Ascending aorta (tissue), 2 donors: ENCODE measurements around the gene PITPNM3. TPM values are rescaled to one million over a fixed set of nuclear protein-coding genes. Genes with fewer than 3 reads are reported as not detected.

Experiments
- DNase-seq, 2 donors: peaks; one replicate each; pipeline ENCODE4 v3.0.0-alpha.2; 2019; ENCODE audit warnings: low spot score in 2 of 2
- H3K27ac ChIP-seq, 2 donors: fragments of 200-600 bp; sonication (generic); one replicate each; pipeline ENCODE4 v1.5.1; 2016 to 2017; ENCODE audit warnings: mild to moderate bottlenecking in 1 of 2
- H3K27me3 ChIP-seq: fragments of 200-600 bp; sonication (generic); one replicate; pipeline ENCODE4 v1.5.1; 2017
- H3K36me3 ChIP-seq, 2 donors: fragments of 200-600 bp; sonication (generic); one replicate each; pipeline ENCODE4 v1.5.1; 2016
- H3K4me1 ChIP-seq, 2 donors: fragments of 200-600 bp; sonication (generic); one replicate each; pipeline ENCODE4 v1.5.1; 2016 to 2017; ENCODE audit warnings: mild to moderate bottlenecking in 1 of 2
- H3K4me3 ChIP-seq, 2 donors: fragments of 200-600 bp; sonication (generic); one replicate each; pipeline ENCODE4 v1.5.1; 2016 to 2017; ENCODE audit warnings: mild to moderate bottlenecking in 1 of 2
- H3K9me3 ChIP-seq, 2 donors: fragments of 200-600 bp; sonication (generic); one replicate each; pipeline ENCODE4 v1.5.1; 2016
- intact Hi-C: fragments of 100-400 bp; cut with DNase I; formaldehyde crosslinking; loops from one replicate; pipeline ENCODE4 v1.15.1; 2023
- total RNA-seq: library from RNA; depleted of rRNA; stranded (reverse); fragments of >200 nt; gene quantifications from one replicate; pipeline ENCODE4 v1.1.0, GENCODE V29; 2016
- TF ChIP-seq, protein P1 (sequence below), 3 experiments: fragments of 200-600 bp in 2 of 3; fragments of 450-650 bp in 1 of 3; sonication (generic) in 2 of 3; IDR thresholded peaks; one replicate each; pipeline ENCODE4 v1.5.1; 2016 to 2019; ENCODE audit warnings: antibody characterized with exemption in 3 of 3, mild to moderate bottlenecking in 1 of 3, moderate library complexity in 1 of 3

PITPNM3 gene
- total RNA-seq, 1 donor from 2014 or later, result 10.4 TPM

DNA sequence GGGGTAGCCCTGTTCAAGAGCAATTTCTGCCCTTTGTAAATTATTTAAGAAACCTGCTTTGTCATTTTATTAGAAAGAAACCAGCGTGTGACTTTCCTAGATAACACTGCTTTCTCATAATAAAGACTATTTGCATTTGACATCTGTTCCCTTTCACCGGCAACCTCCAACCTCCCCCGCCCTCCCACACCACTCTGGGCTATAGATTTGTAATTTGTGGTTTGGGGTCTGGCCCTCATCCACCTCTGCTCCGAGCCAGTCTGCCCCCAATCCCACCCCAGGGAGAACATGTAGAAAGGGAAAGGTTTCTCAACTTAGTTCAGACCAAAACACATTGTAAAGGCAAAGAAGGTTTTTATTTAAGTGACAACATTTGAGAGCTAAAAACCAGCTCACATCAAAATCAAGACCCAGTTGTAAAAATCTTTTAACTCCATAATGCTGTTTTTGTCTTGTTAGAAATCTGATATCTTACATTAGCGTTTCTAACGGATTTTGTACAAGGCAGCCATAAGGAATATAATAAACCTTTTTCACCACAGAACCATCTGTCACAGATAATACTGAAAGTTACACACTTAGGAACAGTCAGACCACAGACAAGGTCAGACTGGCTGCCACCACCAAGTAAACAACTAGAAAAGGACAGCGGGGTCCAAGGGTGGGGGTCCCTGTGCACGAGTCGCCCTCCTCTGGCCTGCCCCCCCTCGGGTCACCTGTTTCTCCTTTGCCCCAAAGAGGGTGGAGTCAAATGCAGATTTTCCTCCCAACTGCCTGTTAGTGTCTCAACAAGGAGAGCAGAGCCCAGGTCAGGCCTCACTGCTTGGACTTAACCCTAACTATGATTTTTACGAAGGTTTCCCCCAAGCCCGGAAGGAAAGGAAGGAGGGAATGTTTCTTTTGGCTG, 105.2 kb downstream of the PITPNM3 start:
- TF ChIP-seq, protein P1, sequence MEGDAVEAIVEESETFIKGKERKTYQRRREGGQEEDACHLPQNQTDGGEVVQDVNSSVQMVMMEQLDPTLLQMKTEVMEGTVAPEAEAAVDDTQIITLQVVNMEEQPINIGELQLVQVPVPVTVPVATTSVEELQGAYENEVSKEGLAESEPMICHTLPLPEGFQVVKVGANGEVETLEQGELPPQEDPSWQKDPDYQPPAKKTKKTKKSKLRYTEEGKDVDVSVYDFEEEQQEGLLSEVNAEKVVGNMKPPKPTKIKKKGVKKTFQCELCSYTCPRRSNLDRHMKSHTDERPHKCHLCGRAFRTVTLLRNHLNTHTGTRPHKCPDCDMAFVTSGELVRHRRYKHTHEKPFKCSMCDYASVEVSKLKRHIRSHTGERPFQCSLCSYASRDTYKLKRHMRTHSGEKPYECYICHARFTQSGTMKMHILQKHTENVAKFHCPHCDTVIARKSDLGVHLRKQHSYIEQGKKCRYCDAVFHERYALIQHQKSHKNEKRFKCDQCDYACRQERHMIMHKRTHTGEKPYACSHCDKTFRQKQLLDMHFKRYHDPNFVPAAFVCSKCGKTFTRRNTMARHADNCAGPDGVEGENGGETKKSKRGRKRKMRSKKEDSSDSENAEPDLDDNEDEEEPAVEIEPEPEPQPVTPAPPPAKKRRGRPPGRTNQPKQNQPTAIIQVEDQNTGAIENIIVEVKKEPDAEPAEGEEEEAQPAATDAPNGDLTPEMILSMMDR (IDR thresholded peaks at IDR 0.05), result no peak
- H3K27ac ChIP-seq, result no peak overlapping the region
- H3K4me3 ChIP-seq, result no peak overlapping the region
- H3K9me3 ChIP-seq, result no peaks in the 10 kb centered on the region
- H3K36me3 ChIP-seq, result no peaks in the 10 kb centered on the region
- DNase-seq, result no peak
- H3K4me1 ChIP-seq, result peaks cover 0 to 2% of the 10 kb centered on the region in 2 donors
- H3K27me3 ChIP-seq, result peaks cover 7% of the 10 kb centered on the region
- intact Hi-C loops, result no loop called here

- H3K27ac ChIP-seq, result no peak overlapping the region
- H3K4me1 ChIP-seq, result no peaks in the 10 kb centered on the region
- intact Hi-C loops, result loop anchor here (10.0 kb wide), 2 partner anchors 565 to 965 kb away; partner anchors contain the start of genes DERL2, MIS12 and RNASEK
- DNase-seq, result no peak
- H3K4me3 ChIP-seq, result no peak overlapping the region
- no peaks in the 10 kb centered on the region for H3K9me3 ChIP-seq
- H3K36me3 ChIP-seq, result no peaks in the 10 kb centered on the region
- TF ChIP-seq, protein P1 (IDR thresholded peaks at IDR 0.05), result no peak
- H3K27me3 ChIP-seq, result no peaks in the 10 kb centered on the region
These were observed 107.0 kb downstream of the PITPNM3 start for GRCh38 chr17:6449307-6449706.

DNA sequence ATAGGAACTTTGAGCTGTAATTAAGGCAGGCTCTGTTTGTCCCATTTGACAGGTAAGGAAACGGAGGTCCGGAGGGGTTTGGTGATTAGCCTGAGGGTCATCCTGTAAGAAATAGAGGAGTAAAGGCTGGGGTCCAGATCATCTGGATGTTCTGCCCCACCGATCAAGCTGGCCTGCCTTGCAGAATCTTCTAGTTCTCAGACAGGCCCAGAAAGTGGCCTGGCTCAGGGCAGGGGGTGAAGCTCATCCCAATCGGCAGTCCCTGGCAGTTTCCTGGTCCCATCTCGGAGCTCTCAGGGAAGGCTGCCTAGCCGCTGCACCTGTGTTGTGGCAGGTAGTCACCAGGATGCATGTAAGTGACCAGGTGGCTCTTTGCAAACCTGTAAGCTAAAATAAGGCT, 107.9 kb downstream of the PITPNM3 start:
- intact Hi-C loops, result loop anchor here (10.0 kb wide), 2 partner anchors 566 to 964 kb away; partner anchors contain the start of genes DERL2, MIS12 and RNASEK
- H3K4me3 ChIP-seq, result no peak overlapping the region

DNA sequence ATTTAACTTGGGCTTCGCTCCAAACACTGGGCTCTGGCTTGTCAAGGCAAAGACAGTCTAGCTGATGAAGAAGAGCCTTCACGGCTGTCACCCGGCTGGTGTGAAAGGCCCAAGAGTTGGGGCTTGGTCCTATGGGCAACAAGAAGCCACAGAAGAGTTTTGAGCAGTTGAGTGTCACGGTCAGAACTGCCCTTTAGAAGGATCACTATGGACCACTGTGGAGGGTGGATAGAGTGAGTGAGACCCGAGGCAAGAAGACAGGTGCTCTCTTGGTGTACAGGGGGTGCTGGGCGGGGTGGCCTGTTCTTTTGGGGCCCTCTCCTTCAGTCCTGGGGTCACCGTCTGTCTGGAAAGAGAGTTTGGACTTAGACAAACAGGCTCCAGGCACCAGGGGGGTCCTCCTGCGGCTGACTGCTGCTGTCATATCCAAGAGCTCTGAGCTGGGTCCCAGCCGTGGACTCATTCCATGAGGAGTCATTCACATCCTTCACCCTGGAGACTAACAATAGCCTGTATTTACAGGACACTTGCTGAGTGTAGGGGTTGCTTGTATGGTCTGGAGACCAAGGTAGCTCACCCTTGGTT, 109.7 kb downstream of the PITPNM3 start:
- TF ChIP-seq, protein P1 (IDR thresholded peaks at IDR 0.05), result no peak
- Histone ChIP-seq H3K4me1 (peaks cover 0 to 5% of the 10 kb centered on the region in 2 donors), H3K4me3 (no peak overlapping the region), H3K27me3 (no peaks in the 10 kb centered on the region), H3K27ac (no peak overlapping the region), H3K9me3 (no peaks in the 10 kb centered on the region), H3K36me3 (no peaks in the 10 kb centered on the region)
- DNase-seq, result no peak
- intact Hi-C loops, result loop anchor here (10.0 kb wide), 2 partner anchors 568 to 962 kb away; partner anchors contain the start of genes DERL2, MIS12 and RNASEK

More for the DNA sequence above, 107.9 kb downstream of the PITPNM3 start:
- Histone ChIP-seq H3K9me3 (no peaks in the 10 kb centered on the region), H3K36me3 (no peaks in the 10 kb centered on the region), H3K27ac (no peak overlapping the region), H3K4me1 (peaks cover 0 to 5% of the 10 kb centered on the region in 2 donors), H3K27me3 (no peaks in the 10 kb centered on the region)
- DNase-seq, result no peak
- TF ChIP-seq, protein P1 (IDR thresholded peaks at IDR 0.05), result no peak

GRCh38 chr17:6444571-6445335, 111.6 kb downstream of the PITPNM3 start:
- TF ChIP-seq, protein P1 (IDR thresholded peaks at IDR 0.05), result no peak
- Histone ChIP-seq H3K27me3 (no peaks in the 10 kb centered on the region), H3K27ac (no peak overlapping the region), H3K9me3 (no peaks in the 10 kb centered on the region), H3K4me3 (peak overlapping the region; percentile 55 to 73), H3K4me1 (peaks cover 0 to 5% of the 10 kb centered on the region in 2 donors), H3K36me3 (no peaks in the 10 kb centered on the region)
- intact Hi-C loops, result loop anchor here (5.0 to 10.0 kb wide), 3 partner anchors 208 to 960 kb away; partner anchors contain the start of genes C17orf100, DERL2, MED31 and MIS12
- DNase-seq, result no peak
